GM23248 (cell line): ENCODE results near the gene MTFP1.

Experiments
- EZH2 ChIP-seq: fragments of 200-600 bp; sonication (generic); IDR thresholded peaks from 2 replicates; pipeline ENCODE4 v1.6.1; 2018; ENCODE audit warnings: antibody characterized with exemption, mild to moderate bottlenecking; ENCODE audit not compliant: insufficient read depth, poor library complexity, severe bottlenecking
- EZH2phosphoT487 ChIP-seq: fragments of 200-600 bp; sonication (generic); IDR thresholded peaks from 2 replicates; pipeline ENCODE4 v1.6.1; 2018; ENCODE audit warnings: antibody characterized with exemption, moderate library complexity, mild to moderate bottlenecking, low read depth; ENCODE audit not compliant: insufficient read depth

DNA sequence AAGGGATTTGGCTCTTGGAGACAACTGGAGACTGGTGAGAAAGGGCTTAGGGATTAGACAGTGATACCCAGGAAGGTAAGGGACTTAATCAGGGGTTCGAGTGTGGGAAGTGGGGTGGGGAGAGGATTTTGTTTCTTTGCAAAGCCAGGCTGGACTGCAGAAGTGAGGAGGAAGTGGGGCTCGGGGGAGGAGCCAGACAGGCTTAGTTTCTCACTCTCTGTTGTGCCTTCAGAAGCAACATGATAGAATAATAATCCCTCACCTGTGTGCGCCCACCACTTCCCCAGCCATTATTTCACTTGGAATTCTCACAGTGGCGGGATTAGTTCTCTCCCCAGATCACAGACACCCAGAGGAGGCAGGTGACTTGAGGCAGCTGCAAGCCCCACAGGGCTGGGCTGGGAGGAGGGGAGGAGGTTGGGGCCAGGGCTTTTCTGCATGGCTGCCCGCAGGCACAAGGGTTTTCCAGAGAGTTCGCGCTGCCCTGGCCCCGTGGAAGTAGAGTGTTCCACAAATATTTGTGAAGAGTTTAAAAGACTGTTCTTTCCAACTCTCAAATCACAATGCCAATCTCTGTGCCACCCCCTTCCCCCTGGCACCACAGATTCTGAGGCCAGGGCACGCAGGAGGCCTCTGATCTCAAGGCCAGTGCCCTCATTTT, 32.8 kb upstream of the MTFP1 start:
- no peak for TF ChIP-seq EZH2
- no peak for TF ChIP-seq EZH2phosphoT487
